K562 (cell line): ENCODE measurements around the gene CLSTN1. TPM values are rescaled to one million over a fixed set of nuclear protein-coding genes. Genes with fewer than 3 reads are reported as not detected.

ENCODE experiments used
- BCOR ChIP-seq: fragments of 450-650 bp; IDR thresholded peaks from 2 replicates; pipeline ENCODE4 v1.6.1; 2016
- CAMTA2 ChIP-seq: fragments of 250-450 bp; sonication (Bioruptor Pico); conservative IDR thresholded peaks from 2 replicates; pipeline ENCODE4 v1.5.1; 2022
- CCNT2 ChIP-seq: IDR thresholded peaks from 2 replicates; pipeline ENCODE4 v1.6.1; 2011; ENCODE audit warnings: borderline replicate concordance, low read depth, mild to moderate bottlenecking, moderate library complexity, mixed read lengths, low read length; ENCODE audit not compliant: insufficient read length; ENCODE audit errors: extremely low read depth
- EHMT2 ChIP-seq: fragments of 450-650 bp; IDR thresholded peaks from 2 replicates; pipeline ENCODE4 v1.6.1; 2018; ENCODE audit warnings: antibody characterized with exemption
- MCM3 ChIP-seq: fragments of 450-650 bp; IDR thresholded peaks from 2 replicates; pipeline ENCODE4 v1.6.1; 2016
- NFATC3 ChIP-seq: fragments of 450-650 bp; IDR thresholded peaks from 2 replicates; pipeline ENCODE4 v1.6.1; 2017; ENCODE audit warnings: mild to moderate bottlenecking
- NRF1 ChIP-seq, 2 experiments: fragments of 450-650 bp; IDR thresholded peaks in 1 of 2; conservative IDR thresholded peaks in 1 of 2; 2 replicates each; pipeline ENCODE4 v1.6.1; 2014; ENCODE audit warnings: mild to moderate bottlenecking in 2 of 2
- POLR2B ChIP-seq: fragments of 450-650 bp; IDR thresholded peaks from 2 replicates; pipeline ENCODE4 v1.6.1; 2018; ENCODE audit warnings: low read depth; ENCODE audit not compliant: partially characterized antibody
- SRF ChIP-seq, 2 experiments: fragments of 250-450, 450-650 bp in 1 of 2; sonication (Bioruptor Pico) in 1 of 2; sonication (generic) in 1 of 2; formaldehyde crosslinking; IDR thresholded peaks; 2 replicates each; pipeline versions ENCODE4 v1.5.0 to v1.5.1; 2020 to 2022; ENCODE audit warnings: mild to moderate bottlenecking in 1 of 2, missing genetic modification reagents in 1 of 2
- TARDBP ChIP-seq: fragments of 450-650 bp; IDR thresholded peaks from 2 replicates; pipeline ENCODE4 v1.6.1; 2016
- TRIM28 ChIP-seq: fragments of 450-650 bp; IDR thresholded peaks from 2 replicates; pipeline ENCODE4 v1.6.1; 2017
- ZNF165 ChIP-seq: fragments of 250-450 bp; sonication (Bioruptor Pico); IDR thresholded peaks from 2 replicates; pipeline ENCODE4 v1.4.0; 2020; ENCODE audit warnings: borderline replicate concordance
- ZNF197 ChIP-seq: fragments of 200-800 bp; sonication (Bioruptor generic); IDR thresholded peaks from 2 replicates; pipeline ENCODE4 v1.6.1; 2016; ENCODE audit warnings: low read depth, missing genetic modification characterization, missing compliant biosample characterization
- polyA plus RNA-seq, 8 experiments: library from polyadenylated mRNA; depleted of rRNA in 4 of 8; stranded (reverse) in 5 of 8; unstranded in 3 of 8; fragments of >200 nt; fragmentation: Nextera tagmentation in 2 of 8; fragmentation: Illumina TruSeq in 1 of 8; extraction: Ambion mirVana in 2 of 8; extraction: Trizol in 1 of 8; gene quantifications; 2 replicates each; pipeline versions ENCODE4 v1.2.1 to v1.2.3, GENCODE V29; 2011 to 2014; ENCODE audit warnings: inconsistent platforms in 1 of 8, missing spikeins in 1 of 8
- total RNA-seq, 7 experiments: library from RNA; depleted of rRNA in 6 of 7; stranded (reverse); fragments of >200 nt in 6 of 7; fragmentation: Illumina TruSeq in 2 of 7; extraction: Trizol in 2 of 7; gene quantifications; 2 replicates each; pipeline versions ENCODE4 v1.2.1 to v1.2.3, GENCODE V29; 2011 to 2021; ENCODE audit warnings: low replicate concordance in 1 of 7
- TF ChIP-seq, protein P1 (sequence below): fragments of 250-450 bp; sonication (Bioruptor Pico); IDR thresholded peaks from 2 replicates; pipeline ENCODE4 v1.4.0; 2020; ENCODE audit warnings: mild to moderate bottlenecking
- TF ChIP-seq, protein P2 (sequence below): sonication (generic); formaldehyde crosslinking; IDR thresholded peaks from 2 replicates; pipeline ENCODE4 v1.8.0; 2022; ENCODE audit warnings: mild to moderate bottlenecking, low read depth, missing genetic modification reagents
- TF ChIP-seq, protein P3 (sequence below): fragments of 450-650 bp; formaldehyde crosslinking; IDR thresholded peaks from 2 replicates; pipeline ENCODE4 v1.4.0; 2020; ENCODE audit warnings: mild to moderate bottlenecking
- TF ChIP-seq, protein P4 (sequence below): fragments of 450-650 bp; IDR thresholded peaks from 2 replicates; pipeline ENCODE4 v1.6.1; 2017; ENCODE audit warnings: antibody characterized with exemption, mild to moderate bottlenecking
- TF ChIP-seq, protein P5 (sequence below): fragments of 450-650 bp; IDR thresholded peaks from 2 replicates; pipeline ENCODE4 v1.6.1; 2016

Gene CLSTN1
- total and polyA plus RNA-seq, 9 of the 15 experiments (the other 6 are each of a cell fraction or from before 2014, with no cell fraction given): 1.1 to 32.5 (median 13.3) TPM

DNA sequence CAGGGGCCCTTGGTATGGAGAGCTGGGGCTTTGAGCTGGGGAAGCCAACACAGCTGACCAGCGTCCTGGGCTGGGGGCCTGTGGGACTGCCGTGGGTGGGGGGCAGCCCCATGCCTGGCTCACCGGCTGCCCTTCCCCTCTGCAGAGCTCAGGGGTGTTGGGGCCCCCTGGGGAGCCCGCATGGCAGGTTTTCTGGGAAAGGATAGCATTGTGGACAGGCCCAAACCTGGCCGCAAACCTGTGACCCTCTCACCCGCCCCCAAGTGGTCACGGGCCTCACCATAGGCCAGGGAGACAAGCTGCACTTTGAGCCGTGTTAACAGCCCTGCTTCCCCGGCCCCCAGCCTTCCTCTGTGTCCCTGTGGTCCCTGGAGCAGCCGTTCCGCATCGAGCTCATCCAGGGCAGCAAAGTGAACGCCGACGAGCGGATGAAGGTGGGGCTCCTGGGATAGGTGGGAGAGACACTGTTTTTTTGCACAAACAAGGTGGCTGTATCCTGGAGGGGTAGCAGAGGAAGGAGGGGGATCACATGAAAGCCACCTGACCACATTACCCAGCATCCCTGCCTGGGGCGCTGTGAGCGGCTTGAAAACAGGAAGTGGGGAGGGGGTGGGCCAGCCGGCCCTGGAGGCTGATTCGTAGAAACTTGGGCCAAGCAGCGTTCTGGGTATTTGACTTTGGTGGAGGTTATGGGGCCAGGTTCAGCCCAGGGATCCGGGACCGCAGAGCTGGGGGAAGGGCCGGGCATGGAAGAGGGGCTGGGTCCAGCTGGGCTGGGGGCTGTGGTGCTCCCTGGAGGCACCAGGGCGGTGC, 106.4 kb downstream of the CLSTN1 start (continued):
- TF ChIP-seq EHMT2 (no peak), NRF1 (conservative IDR thresholded peaks at IDR 0.05 in 1 of 2, IDR thresholded peaks at IDR 0.05 in 1 of 2) (peak; percentile 56 to 59), BCOR (no peak), CCNT2 (peak; percentile 62), TARDBP (no peak), MCM3 (no peak), ZNF165 (0 out of 2 replicates have a peak, but pooled peaks have one; percentile 8), TRIM28 (peak; percentile 63; the same call in 1 of the 2 replicates), SRF (CRISPR knock-in tag; IDR thresholded peaks at IDR 0.05) (peak in 1 of 2 experiments; percentile 52; a peak in 1 of 4 replicates), ZNF197 (CRISPR knock-in tag) (no peak; the same call in 1 of the 2 replicates), CAMTA2 (CRISPR knock-in tag) (no peak), POLR2B (peak; percentile 71), NFATC3 (no peak)
- TF ChIP-seq, protein P1, sequence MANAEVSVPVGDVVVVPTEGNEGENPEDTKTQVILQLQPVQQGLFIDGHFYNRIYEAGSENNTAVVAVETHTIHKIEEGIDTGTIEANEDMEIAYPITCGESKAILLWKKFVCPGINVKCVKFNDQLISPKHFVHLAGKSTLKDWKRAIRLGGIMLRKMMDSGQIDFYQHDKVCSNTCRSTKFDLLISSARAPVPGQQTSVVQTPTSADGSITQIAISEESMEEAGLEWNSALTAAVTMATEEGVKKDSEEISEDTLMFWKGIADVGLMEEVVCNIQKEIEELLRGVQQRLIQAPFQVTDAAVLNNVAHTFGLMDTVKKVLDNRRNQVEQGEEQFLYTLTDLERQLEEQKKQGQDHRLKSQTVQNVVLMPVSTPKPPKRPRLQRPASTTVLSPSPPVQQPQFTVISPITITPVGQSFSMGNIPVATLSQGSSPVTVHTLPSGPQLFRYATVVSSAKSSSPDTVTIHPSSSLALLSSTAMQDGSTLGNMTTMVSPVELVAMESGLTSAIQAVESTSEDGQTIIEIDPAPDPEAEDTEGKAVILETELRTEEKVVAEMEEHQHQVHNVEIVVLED (CRISPR knock-in tag): peak; percentile 45; the same call in 1 of the 2 replicates
- TF ChIP-seq, protein P2, sequence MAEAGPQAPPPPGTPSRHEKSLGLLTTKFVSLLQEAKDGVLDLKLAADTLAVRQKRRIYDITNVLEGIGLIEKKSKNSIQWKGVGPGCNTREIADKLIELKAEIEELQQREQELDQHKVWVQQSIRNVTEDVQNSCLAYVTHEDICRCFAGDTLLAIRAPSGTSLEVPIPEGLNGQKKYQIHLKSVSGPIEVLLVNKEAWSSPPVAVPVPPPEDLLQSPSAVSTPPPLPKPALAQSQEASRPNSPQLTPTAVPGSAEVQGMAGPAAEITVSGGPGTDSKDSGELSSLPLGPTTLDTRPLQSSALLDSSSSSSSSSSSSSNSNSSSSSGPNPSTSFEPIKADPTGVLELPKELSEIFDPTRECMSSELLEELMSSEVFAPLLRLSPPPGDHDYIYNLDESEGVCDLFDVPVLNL: no peak
- TF ChIP-seq, protein P3, sequence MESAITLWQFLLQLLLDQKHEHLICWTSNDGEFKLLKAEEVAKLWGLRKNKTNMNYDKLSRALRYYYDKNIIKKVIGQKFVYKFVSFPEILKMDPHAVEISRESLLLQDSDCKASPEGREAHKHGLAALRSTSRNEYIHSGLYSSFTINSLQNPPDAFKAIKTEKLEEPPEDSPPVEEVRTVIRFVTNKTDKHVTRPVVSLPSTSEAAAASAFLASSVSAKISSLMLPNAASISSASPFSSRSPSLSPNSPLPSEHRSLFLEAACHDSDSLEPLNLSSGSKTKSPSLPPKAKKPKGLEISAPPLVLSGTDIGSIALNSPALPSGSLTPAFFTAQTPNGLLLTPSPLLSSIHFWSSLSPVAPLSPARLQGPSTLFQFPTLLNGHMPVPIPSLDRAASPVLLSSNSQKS (CRISPR knock-in tag): peak; percentile 76; the same call in 1 of the 2 replicates
- TF ChIP-seq, protein P4, sequence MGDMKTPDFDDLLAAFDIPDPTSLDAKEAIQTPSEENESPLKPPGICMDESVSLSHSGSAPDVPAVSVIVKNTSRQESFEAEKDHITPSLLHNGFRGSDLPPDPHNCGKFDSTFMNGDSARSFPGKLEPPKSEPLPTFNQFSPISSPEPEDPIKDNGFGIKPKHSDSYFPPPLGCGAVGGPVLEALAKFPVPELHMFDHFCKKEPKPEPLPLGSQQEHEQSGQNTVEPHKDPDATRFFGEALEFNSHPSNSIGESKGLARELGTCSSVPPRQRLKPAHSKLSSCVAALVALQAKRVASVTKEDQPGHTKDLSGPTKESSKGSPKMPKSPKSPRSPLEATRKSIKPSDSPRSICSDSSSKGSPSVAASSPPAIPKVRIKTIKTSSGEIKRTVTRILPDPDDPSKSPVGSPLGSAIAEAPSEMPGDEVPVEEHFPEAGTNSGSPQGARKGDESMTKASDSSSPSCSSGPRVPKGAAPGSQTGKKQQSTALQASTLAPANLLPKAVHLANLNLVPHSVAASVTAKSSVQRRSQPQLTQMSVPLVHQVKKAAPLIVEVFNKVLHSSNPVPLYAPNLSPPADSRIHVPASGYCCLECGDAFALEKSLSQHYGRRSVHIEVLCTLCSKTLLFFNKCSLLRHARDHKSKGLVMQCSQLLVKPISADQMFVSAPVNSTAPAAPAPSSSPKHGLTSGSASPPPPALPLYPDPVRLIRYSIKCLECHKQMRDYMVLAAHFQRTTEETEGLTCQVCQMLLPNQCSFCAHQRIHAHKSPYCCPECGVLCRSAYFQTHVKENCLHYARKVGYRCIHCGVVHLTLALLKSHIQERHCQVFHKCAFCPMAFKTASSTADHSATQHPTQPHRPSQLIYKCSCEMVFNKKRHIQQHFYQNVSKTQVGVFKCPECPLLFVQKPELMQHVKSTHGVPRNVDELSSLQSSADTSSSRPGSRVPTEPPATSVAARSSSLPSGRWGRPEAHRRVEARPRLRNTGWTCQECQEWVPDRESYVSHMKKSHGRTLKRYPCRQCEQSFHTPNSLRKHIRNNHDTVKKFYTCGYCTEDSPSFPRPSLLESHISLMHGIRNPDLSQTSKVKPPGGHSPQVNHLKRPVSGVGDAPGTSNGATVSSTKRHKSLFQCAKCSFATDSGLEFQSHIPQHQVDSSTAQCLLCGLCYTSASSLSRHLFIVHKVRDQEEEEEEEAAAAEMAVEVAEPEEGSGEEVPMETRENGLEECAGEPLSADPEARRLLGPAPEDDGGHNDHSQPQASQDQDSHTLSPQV: peak; percentile 88
- TF ChIP-seq, protein P5, sequence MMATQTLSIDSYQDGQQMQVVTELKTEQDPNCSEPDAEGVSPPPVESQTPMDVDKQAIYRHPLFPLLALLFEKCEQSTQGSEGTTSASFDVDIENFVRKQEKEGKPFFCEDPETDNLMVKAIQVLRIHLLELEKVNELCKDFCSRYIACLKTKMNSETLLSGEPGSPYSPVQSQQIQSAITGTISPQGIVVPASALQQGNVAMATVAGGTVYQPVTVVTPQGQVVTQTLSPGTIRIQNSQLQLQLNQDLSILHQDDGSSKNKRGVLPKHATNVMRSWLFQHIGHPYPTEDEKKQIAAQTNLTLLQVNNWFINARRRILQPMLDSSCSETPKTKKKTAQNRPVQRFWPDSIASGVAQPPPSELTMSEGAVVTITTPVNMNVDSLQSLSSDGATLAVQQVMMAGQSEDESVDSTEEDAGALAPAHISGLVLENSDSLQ: no peak
